Smooth muscle cell (in vitro differentiated cells): Measurements from ENCODE around the gene XRCC1. TPM values are rescaled to one million over a fixed set of nuclear protein-coding genes. Genes with fewer than 3 reads are reported as not detected.

Experiments used
- DNase-seq: peaks from one replicate; lab custom pipeline; 2025; ENCODE audit not compliant: unreplicated experiment; lab: John Stamatoyannopoulos, UW
- H2AFZ ChIP-seq: fragments of 200-600 bp; sonication (generic); 2 replicates; pipeline ENCODE4 v1.6.0; 2016; ENCODE audit warnings: antibody characterized with exemption, low read depth, mild to moderate bottlenecking
- H3F3A ChIP-seq: fragments of 200-600 bp; sonication (generic); 2 replicates; pipeline ENCODE4 v1.6.0; 2017; ENCODE audit warnings: antibody characterized with exemption, low read depth
- H3K27ac ChIP-seq: fragments of 200-600 bp; sonication (generic); 2 replicates; pipeline ENCODE4 v1.5.1; 2016; ENCODE audit warnings: low read depth, mild to moderate bottlenecking
- H3K27me3 ChIP-seq: fragments of 200-600 bp; sonication (generic); 2 replicates; pipeline ENCODE4 v1.6.1; 2016; ENCODE audit warnings: low read depth, mild to moderate bottlenecking
- H3K36me3 ChIP-seq: fragments of 200-600 bp; sonication (generic); 2 replicates; pipeline ENCODE4 v1.5.1; 2016; ENCODE audit warnings: low read depth
- H3K4me1 ChIP-seq: fragments of 200-600 bp; sonication (generic); 2 replicates; pipeline ENCODE4 v1.5.1; 2016; ENCODE audit warnings: low read depth
- H3K4me2 ChIP-seq: fragments of 200-600 bp; sonication (generic); 2 replicates; pipeline ENCODE4 v1.6.0; 2016; ENCODE audit warnings: mild to moderate bottlenecking
- H3K4me3 ChIP-seq: fragments of 200-600 bp; sonication (generic); 2 replicates; pipeline ENCODE4 v1.5.1; 2016; ENCODE audit warnings: mild to moderate bottlenecking
- H3K79me2 ChIP-seq: fragments of 200-600 bp; sonication (generic); 2 replicates; pipeline ENCODE4 v1.6.0; 2016; ENCODE audit warnings: low read depth, mild to moderate bottlenecking
- H3K9ac ChIP-seq: fragments of 200-600 bp; sonication (generic); 2 replicates; pipeline ENCODE4 v1.6.0; 2016; ENCODE audit warnings: low read depth
- H3K9me3 ChIP-seq: fragments of 200-600 bp; sonication (generic); replicated peaks from 2 replicates; pipeline ENCODE4 v1.5.1; 2016; ENCODE audit warnings: low read depth
- H4K20me1 ChIP-seq: fragments of 200-600 bp; sonication (generic); 2 replicates; pipeline ENCODE4 v1.6.0; 2016; ENCODE audit warnings: low read depth
- WGBS: methylation state at CpG from one replicate; pipeline ENCODE4 v1.1.7; 2016; ENCODE audit warnings: low lambda C conversion rate; 5-methylcytosine and 5-hydroxymethylcytosine counted together
- polyA plus RNA-seq: library from polyadenylated mRNA; unstranded; fragments of >200 nt; fragmentation: Nextera tagmentation; extraction: Ambion mirVana; gene quantifications from 2 replicates; pipeline ENCODE4 v1.2.1, GENCODE V29; 2016
- total RNA-seq: library from RNA; depleted of rRNA; stranded (reverse); fragments of >200 nt; gene quantifications from 2 replicates; pipeline ENCODE4 v1.2.3, GENCODE V29; 2014
- TF ChIP-seq, protein P1 (sequence below): fragments of 200-600 bp; sonication (generic); IDR thresholded peaks from 2 replicates; pipeline ENCODE4 v1.5.1; 2017; ENCODE audit warnings: borderline replicate concordance, mild to moderate bottlenecking, antibody characterized with exemption; ENCODE audit not compliant: insufficient read depth, poor library complexity, severe bottlenecking

The XRCC1 gene
- total and polyA plus RNA-seq, 2 experiments from 2014 or later: 24.9 to 35.1 TPM

- H3K4me2 ChIP-seq: peak overlapping the region; percentile 96
- 59% methylated on average over 13 of the region's 13 CpGs for WGBS
- no peak overlapping the region for H3K9ac ChIP-seq
- peaks cover 14% of the 10 kb centered on the region for H3K4me1 ChIP-seq
- no peak for DNase-seq
- peak overlapping the region; percentile 76 for H3K27ac ChIP-seq
- H3K27me3 ChIP-seq: no peaks in the 10 kb centered on the region
- H3F3A ChIP-seq: no peaks in the 10 kb centered on the region
- TF ChIP-seq, protein P1, sequence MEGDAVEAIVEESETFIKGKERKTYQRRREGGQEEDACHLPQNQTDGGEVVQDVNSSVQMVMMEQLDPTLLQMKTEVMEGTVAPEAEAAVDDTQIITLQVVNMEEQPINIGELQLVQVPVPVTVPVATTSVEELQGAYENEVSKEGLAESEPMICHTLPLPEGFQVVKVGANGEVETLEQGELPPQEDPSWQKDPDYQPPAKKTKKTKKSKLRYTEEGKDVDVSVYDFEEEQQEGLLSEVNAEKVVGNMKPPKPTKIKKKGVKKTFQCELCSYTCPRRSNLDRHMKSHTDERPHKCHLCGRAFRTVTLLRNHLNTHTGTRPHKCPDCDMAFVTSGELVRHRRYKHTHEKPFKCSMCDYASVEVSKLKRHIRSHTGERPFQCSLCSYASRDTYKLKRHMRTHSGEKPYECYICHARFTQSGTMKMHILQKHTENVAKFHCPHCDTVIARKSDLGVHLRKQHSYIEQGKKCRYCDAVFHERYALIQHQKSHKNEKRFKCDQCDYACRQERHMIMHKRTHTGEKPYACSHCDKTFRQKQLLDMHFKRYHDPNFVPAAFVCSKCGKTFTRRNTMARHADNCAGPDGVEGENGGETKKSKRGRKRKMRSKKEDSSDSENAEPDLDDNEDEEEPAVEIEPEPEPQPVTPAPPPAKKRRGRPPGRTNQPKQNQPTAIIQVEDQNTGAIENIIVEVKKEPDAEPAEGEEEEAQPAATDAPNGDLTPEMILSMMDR: no peak
- no peak overlapping the region for H2AFZ ChIP-seq
- no peaks in the 10 kb centered on the region for H3K36me3 ChIP-seq
- H3K9me3 ChIP-seq: no peaks in the 10 kb centered on the region
- peaks cover 18% of the 10 kb centered on the region for H3K79me2 ChIP-seq
- peaks cover 12% of the 10 kb centered on the region for H4K20me1 ChIP-seq
- peak overlapping the region; percentile 87 for H3K4me3 ChIP-seq
Observed at GRCh38 chr19:43527860-43528622, 47.3 kb downstream of the XRCC1 start.

GRCh38 chr19:43526884-43527859 lies 48.2 kb downstream of the XRCC1 start, which contains the start of gene ETHE1:
TSS of gene ETHE1 (minus strand) at chr19:43527201. CDS start at chr19:43527177, 24 bp downstream.
- Histone ChIP-seq H4K20me1 (peaks cover 16% of the 10 kb centered on the region), H3K9ac (peak within 1 kb of the TSS; percentile 75), H3K9me3 (no peaks in the 10 kb centered on the region), H3K4me3 (peak within 1 kb of the TSS; percentile 87), H3K36me3 (no peaks in the 10 kb centered on the region), H3K4me1 (peaks cover 14% of the 10 kb centered on the region), H3F3A (no peaks in the 10 kb centered on the region), H3K4me2 (peak within 1 kb of the TSS; percentile 96), H3K27me3 (no peaks in the 10 kb centered on the region), H3K27ac (peak within 1 kb of the TSS; percentile 76), H3K79me2 (peaks cover 20% of the 10 kb centered on the region), H2AFZ (peak within 1 kb of the TSS; percentile 68)
- WGBS: 10% methylated on average over 54 of the region's 54 CpGs
- TF ChIP-seq, protein P1: no peak
- DNase-seq: peak; percentile 45

- H2AFZ ChIP-seq: no peak overlapping the region
- no peaks in the 10 kb centered on the region for H3K27me3 ChIP-seq
- peaks cover 27% of the 10 kb centered on the region for H3K79me2 ChIP-seq
- no peaks in the 10 kb centered on the region for H3K9me3 ChIP-seq
- WGBS: 3% methylated on average over 26 of the region's 26 CpGs
- peaks cover 16% of the 10 kb centered on the region for H4K20me1 ChIP-seq
- peak; percentile 30 for DNase-seq
- H3K4me2 ChIP-seq: peak overlapping the region; percentile 96
- peak overlapping the region; percentile 75 for H3K9ac ChIP-seq
- H3K36me3 ChIP-seq: no peaks in the 10 kb centered on the region
- TF ChIP-seq, protein P1: no peak
- no peaks in the 10 kb centered on the region for H3F3A ChIP-seq
- peaks cover 14% of the 10 kb centered on the region for H3K4me1 ChIP-seq
- peak overlapping the region; percentile 76 for H3K27ac ChIP-seq
- peak overlapping the region; percentile 87 for H3K4me3 ChIP-seq
Observed at GRCh38 chr19:43525836-43526771, 49.2 kb downstream of the XRCC1 start.
